ENCODE results near the gene TKT.
A peak's percentile ranks its signal among the peaks of the same experiment; 100 is the strongest.
"Not testable (repeated sequence)": the region's sequence is repeated elsewhere in the genome, so short reads cannot be mapped to it uniquely, and the experiment has no call there.

Gene TKT

DNA sequence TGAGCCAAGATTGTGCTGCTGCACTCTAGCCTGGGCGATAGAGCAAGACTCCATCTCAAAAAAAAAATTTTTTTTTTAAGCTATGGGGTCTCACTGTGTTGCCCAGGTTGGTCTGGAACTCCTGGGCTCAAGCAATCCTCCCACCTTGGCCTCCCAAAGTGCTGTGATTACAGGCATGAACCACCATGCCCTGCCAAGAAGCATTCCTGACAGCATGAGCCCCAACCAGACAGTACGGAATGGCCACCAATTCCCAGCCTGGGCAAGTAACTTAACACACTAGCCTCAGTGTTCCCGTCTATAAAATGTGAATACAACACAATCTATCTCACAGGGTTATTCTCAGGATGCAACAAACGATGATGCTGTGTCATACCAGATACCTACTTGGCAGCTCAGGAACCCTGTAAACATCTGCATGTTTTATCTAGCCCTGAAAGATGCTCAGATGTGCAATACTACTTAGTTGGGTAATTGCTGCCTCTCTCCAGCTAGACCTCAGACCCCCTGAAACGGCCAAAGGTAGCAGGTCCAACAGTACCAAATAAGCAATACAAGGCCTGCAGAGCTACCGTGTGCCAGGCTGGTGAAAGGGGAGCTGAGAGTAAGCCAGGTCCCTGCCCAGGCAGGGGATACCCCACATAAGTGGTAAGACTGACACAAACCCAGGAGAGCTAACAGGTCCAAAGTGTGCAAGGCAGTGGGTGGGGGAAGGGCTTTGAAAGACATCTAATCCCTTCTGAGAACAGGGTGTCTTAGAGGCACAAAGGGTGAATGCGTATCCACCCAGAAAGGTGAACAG is 1.9 kb downstream of the TKT start:
- peaks cover 39% of the 10 kb centered on the region for H3K4me1 Mint-ChIP-seq
- peak overlapping the region; percentile 90 for H3K4me3 Mint-ChIP-seq
- peaks cover 32% of the 10 kb centered on the region for H3K36me3 Mint-ChIP-seq
- no peak for DNase-seq (ENCODE audit: low spot score in 2 of 2)
- ATAC-seq, result no peak
- H3K9me3 Mint-ChIP-seq, result no peaks in the 10 kb centered on the region
- peak overlapping the region; percentile 89 for H3K27ac Mint-ChIP-seq

GRCh38 chr3:53252947-53253322 is 2.9 kb downstream of the TKT start:
- peaks cover 40% of the 10 kb centered on the region for H3K4me1 Mint-ChIP-seq
- H3K9me3 Mint-ChIP-seq; DNase-seq (ENCODE audit: low spot score in 2 of 2); ATAC-seq: not testable (repeated sequence)
- peak overlapping the region; percentile 90 for H3K4me3 Mint-ChIP-seq
- peaks cover 33% of the 10 kb centered on the region for H3K36me3 Mint-ChIP-seq
- peak overlapping the region; percentile 54 for H3K27ac Mint-ChIP-seq

DNA sequence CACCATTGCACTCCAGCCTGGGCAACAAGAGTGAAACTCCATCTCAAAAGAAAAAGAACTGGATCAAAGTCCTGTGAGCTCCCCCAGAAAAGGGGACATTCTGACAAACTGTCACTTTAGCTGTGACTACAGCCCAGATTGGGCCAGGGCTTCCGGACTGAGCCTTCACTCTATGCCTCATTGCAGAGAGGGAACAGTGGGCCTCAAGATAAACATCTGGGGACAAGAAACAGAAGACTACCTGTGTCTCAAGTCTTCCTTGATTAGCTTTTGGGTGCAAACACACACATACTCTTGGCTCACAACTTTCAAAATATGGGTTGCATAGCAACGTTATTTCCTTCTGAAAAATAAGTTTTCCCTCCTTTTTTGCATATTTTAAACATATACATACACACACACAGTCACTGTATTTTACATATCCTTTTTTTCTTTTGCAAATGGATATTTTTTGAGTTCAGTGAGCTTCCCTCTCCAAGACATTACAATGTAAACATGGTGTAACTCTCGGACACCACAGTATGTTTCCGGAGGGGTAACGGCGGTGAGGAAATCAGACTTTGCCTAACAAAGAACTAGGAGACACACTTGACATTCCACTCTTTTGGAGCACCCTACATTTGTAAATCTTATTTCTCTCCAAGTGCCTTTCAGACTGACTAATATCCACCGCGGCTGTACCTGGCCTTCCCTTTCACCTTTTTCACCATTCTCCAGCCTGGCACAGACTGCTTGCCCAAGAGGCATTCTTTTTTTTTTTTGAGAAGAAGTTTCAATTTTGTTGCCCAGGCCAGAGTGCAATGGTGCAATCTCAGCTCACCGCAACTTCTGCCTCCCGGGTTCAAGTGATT is 3.5 kb downstream of the TKT start:
- Mint-ChIP-seq H3K4me3 (peak overlapping the region; percentile 90), H3K9me3 (no peaks in the 10 kb centered on the region), H3K27ac (no peak overlapping the region), H3K4me1 (peaks cover 45% of the 10 kb centered on the region), H3K36me3 (peaks cover 39% of the 10 kb centered on the region)
- ATAC-seq (no peak), DNase-seq (ENCODE audit: low spot score in 2 of 2) (no peak)

DNA sequence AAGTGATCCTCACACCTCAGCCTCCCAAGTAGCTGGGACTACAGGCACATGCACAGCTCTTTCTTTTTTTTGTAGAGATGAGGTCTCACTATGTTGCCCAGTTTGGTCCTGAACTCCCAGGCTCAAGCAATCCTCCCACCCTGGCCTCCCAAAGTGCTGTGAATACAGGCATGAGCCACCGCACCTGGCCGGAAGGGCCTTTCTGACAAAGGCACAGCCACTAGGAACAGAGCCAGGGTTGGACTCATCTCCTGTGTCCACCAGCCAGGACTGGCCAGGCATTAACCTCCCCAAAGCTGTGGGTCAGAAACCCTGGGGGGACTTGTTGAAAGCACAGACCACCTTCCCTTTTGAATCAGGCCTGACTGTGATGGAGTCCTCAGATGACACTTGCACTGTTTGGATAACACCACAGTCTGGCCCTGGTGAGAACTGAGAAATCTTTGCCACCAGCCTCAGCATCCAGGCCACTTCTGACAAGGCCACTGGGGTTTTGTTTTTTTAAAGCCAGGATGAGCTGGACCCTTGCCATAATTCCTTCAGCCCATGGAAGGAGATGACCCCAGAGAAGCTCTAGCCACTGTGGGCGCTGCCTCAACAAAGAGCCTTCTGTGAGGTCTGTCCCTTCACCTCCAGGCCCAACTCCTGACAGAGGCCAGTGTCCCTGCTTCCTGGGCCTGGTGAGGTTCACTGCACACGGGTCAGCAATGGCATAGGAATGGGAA is 4.8 kb downstream of the TKT start:
- peaks cover 45% of the 10 kb centered on the region for H3K4me1 Mint-ChIP-seq
- peak overlapping the region; percentile 54 for H3K27ac Mint-ChIP-seq

GRCh38 chr3:53250453-53250852 is 5.4 kb downstream of the TKT start:
- H3K4me3 Mint-ChIP-seq, result no peak overlapping the region
- H3K36me3 Mint-ChIP-seq, result peaks cover 52% of the 10 kb centered on the region
- no peaks in the 10 kb centered on the region for H3K9me3 Mint-ChIP-seq
- H3K4me1 Mint-ChIP-seq, result peaks cover 45% of the 10 kb centered on the region
- DNase-seq (ENCODE audit: low spot score in 2 of 2) (no peak), ATAC-seq (no peak)
- peak overlapping the region; percentile 54 for H3K27ac Mint-ChIP-seq

More for the DNA sequence above, 4.8 kb downstream of the TKT start:
- peaks cover 49% of the 10 kb centered on the region for H3K36me3 Mint-ChIP-seq
- no peak overlapping the region for H3K4me3 Mint-ChIP-seq
- no peaks in the 10 kb centered on the region for H3K9me3 Mint-ChIP-seq
- ATAC-seq, result no peak
- DNase-seq (ENCODE audit: low spot score in 2 of 2), result no peak

- no peaks in the 10 kb centered on the region for H3K9me3 Mint-ChIP-seq
- no peak for ATAC-seq
- H3K4me1 Mint-ChIP-seq, result peaks cover 38% of the 10 kb centered on the region
- peak overlapping the region; percentile 23 for H3K27ac Mint-ChIP-seq
- H3K4me3 Mint-ChIP-seq, result no peak overlapping the region
- peaks cover 40% of the 10 kb centered on the region for H3K36me3 Mint-ChIP-seq
- no peak for DNase-seq (ENCODE audit: low spot score in 2 of 2)
Observed at GRCh38 chr3:53248161-53248560, 7.7 kb downstream of the TKT start.

DNA sequence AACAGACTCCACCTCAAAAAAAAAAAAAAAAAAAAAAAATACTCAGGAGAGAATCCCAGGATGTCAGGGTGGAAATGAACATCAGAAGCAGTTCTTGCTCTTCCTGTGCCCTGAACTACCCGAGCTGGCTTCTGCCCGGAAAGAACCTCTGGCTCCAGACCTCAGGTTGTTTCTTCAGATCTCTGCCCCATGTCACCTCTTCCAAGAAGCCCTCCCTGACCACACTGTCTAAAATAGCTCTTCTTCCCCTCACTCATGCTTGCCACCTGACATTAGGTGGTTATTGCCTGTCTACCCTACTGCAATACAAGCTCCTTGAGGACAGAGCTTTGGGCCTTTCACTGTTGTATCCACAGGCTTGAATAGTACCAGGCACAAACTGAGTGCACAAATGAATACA is 8.2 kb downstream of the TKT start:
- peaks cover 32% of the 10 kb centered on the region for H3K4me1 Mint-ChIP-seq
- H3K27ac Mint-ChIP-seq, result peak overlapping the region; percentile 23
- peaks cover 36% of the 10 kb centered on the region for H3K36me3 Mint-ChIP-seq
- H3K9me3 Mint-ChIP-seq, result no peaks in the 10 kb centered on the region
- H3K4me3 Mint-ChIP-seq, result no peak overlapping the region
- ATAC-seq (peak; percentile 17), DNase-seq (ENCODE audit: low spot score in 2 of 2) (no peak)

DNA sequence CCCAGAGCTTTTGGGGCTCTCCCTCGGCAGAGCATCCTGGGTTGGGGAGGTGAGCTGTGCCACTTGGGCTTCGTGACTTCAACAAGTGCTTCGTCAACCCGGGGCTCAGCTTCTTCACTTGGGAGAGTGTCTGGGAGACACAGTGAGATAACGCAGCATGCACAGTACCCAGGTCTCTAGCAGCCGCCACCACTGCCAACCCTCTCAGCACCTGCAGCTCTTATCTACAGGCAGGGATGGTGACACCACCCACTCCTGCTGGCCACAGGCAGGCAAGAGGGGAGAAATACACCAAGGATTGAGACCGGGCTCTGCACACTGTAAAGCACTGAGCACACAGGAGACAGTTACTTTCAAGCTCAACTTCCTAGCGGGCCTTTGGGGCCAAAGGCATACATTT is 11.6 kb downstream of the TKT start:
- Mint-ChIP-seq H3K36me3 (peaks cover 44% of the 10 kb centered on the region), H3K27ac (peak overlapping the region; percentile 52), H3K9me3 (no peaks in the 10 kb centered on the region), H3K4me1 (peaks cover 20% of the 10 kb centered on the region), H3K4me3 (no peak overlapping the region)
- ATAC-seq, result no peak
- no peak for DNase-seq (ENCODE audit: low spot score in 2 of 2)

- H3K9me3 Mint-ChIP-seq, result no peaks in the 10 kb centered on the region
- H3K27ac Mint-ChIP-seq, result peak overlapping the region; percentile 52
- H3K4me3 Mint-ChIP-seq, result no peak overlapping the region
- peaks cover 49% of the 10 kb centered on the region for H3K36me3 Mint-ChIP-seq
- no peak for DNase-seq (ENCODE audit: low spot score in 2 of 2)
- peaks cover 20% of the 10 kb centered on the region for H3K4me1 Mint-ChIP-seq
- no peak for ATAC-seq
Observed at GRCh38 chr3:53243785-53244184, 12.0 kb downstream of the TKT start.

DNA sequence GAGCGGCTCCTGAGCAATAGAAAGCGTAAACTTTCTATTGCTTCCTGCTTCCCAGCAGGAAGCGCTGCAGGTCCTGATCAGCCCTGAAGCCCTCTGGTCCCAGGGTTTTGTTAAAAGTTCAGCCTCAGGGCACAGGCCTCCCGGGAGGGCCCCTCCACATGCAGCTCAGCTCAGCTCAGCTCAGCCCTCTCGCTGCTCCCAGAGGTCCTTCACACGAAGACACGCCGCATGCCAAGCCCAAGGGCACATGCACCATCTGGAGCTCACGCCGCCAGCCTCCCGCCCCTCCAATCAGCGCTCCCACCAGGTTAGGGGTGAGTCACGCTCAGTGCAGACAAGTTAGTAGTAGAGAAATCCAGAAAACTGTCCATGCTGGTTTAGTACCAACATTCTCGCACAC is 12.7 kb downstream of the TKT start:
- DNase-seq (ENCODE audit: low spot score in 2 of 2), result no peak
- no peak for ATAC-seq

GRCh38 chr3:53242642-53243041 is 13.2 kb downstream of the TKT start:
- H3K36me3 Mint-ChIP-seq, result peaks cover 56% of the 10 kb centered on the region

More for the DNA sequence above, 12.7 kb downstream of the TKT start:
- H3K27ac Mint-ChIP-seq, result no peak overlapping the region
- H3K9me3 Mint-ChIP-seq, result no peaks in the 10 kb centered on the region
- H3K4me1 Mint-ChIP-seq, result peaks cover 20% of the 10 kb centered on the region
- peaks cover 55% of the 10 kb centered on the region for H3K36me3 Mint-ChIP-seq
- H3K4me3 Mint-ChIP-seq, result no peak overlapping the region

DNA sequence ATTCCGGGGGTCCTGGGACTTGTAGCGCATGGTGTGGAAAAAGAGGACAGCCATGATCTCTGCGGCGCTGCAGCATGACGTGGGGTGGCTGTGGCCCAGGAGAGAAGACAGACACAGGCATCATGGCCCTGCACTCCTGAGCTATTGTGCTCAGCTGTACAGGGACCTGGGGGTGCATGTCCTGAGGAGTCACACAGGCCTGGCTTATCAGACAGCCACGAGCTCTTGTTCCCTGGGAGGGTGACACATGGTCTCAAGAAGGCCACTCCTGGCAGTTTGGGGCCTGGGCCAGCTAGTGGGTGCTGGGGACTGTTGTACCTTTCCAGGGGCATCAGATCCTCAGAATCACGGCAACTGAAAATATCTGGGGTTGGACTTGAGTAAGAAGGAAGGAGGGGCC is 13.7 kb downstream of the TKT start:
- Mint-ChIP-seq H3K4me3 (no peak overlapping the region), H3K9me3 (no peaks in the 10 kb centered on the region), H3K4me1 (peaks cover 13% of the 10 kb centered on the region), H3K27ac (peak overlapping the region; percentile 89), H3K36me3 (peaks cover 56% of the 10 kb centered on the region)
- no peak for DNase-seq (ENCODE audit: low spot score in 2 of 2)
- ATAC-seq, result no peak

More at GRCh38 chr3:53242642-53243041, 13.2 kb downstream of the TKT start:
- Mint-ChIP-seq H3K4me1 (peaks cover 16% of the 10 kb centered on the region), H3K4me3 (no peak overlapping the region), H3K9me3 (no peaks in the 10 kb centered on the region), H3K27ac (peak overlapping the region; percentile 89)
- DNase-seq (ENCODE audit: low spot score in 2 of 2) (no peak), ATAC-seq (no peak)

DNA sequence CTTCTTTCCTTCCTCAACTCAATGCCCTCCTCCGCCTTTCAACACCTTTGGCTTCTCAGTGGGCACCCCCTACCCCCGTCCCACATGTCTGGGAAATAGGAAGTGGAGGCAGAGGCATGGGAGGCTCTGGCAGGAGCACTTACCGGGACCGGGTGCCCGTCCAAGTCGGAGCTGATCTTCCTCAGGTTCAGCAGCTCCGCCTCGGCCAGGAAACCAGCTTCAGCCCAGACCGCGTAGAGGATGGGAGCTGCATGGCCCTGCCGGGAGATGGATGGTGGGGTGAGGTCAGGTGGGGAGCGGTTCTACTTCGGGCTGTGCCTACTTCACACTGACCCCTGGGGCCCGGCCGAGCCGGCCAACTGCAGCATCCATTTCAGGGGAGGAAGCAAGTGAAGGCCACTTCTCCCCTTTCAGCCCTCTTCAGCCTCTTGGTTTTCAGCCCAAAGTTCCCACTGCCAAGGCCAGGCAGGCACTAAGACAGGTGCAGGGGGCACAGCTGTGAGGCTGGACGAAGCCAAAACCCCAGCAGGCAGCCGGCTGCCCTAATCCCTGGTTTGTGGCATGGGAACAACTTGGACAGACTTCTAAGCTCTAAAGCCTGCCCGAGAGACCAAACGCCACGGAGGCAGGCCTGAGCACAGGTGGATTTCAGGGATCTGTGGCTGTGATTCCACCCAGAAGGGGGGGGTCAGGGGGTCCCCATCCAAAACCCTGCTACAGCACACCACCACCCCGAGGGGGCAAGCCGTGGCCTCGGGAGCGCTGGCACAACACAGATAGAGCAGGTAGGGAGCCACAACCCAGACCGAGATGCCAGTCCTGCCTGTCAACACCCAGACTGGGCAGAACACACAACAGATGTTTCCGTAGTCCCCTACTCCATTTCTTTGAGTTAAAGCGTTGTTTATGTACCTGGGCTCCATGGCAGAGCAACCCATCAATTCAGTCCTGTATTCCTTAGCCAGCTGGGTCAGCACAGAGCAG is 14.5 kb downstream of the TKT start:
- H3K36me3 Mint-ChIP-seq, result peaks cover 58% of the 10 kb centered on the region
- no peak for ATAC-seq
- H3K27ac Mint-ChIP-seq, result peak overlapping the region; percentile 89
- peaks cover 20% of the 10 kb centered on the region for H3K4me1 Mint-ChIP-seq
- DNase-seq (ENCODE audit: low spot score in 2 of 2), result no peak
- no peak overlapping the region for H3K4me3 Mint-ChIP-seq
- H3K9me3 Mint-ChIP-seq, result no peaks in the 10 kb centered on the region

DNA sequence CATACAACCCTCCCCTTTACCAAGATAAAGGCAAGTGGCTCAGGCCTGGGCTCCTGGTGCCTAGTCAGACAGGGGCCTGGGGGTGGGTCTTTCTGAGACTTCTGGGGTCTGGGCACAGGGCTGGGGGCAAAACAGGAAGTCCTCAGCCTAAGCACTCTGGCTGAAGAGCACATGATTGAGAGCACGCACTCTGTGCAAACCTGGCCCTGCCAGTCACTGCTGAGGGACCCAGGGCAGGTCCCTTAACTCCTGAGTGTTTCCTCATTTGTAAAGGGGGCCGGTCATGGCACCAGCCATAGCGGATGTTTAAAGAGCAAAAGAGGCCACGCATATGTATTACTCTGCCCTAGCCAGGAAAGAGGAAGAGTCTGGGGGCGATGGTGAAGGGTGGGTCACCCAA is 16.0 kb downstream of the TKT start:
- H3K9me3 Mint-ChIP-seq, result no peaks in the 10 kb centered on the region
- H3K4me1 Mint-ChIP-seq, result peaks cover 24% of the 10 kb centered on the region
- H3K4me3 Mint-ChIP-seq, result no peak overlapping the region
- ATAC-seq, result no peak
- peaks cover 61% of the 10 kb centered on the region for H3K36me3 Mint-ChIP-seq
- DNase-seq (ENCODE audit: low spot score in 2 of 2), result no peak
- peak overlapping the region; percentile 73 for H3K27ac Mint-ChIP-seq

Data from stimulated activated effector memory CD8-positive, alpha-beta T cell treated with anti-CD3 and anti-CD28 coated beads, Interleukin-12 subunit alpha, Interleukin-12 subunit beta, amount 100 ng/mL, for 72 hours (primary cell).